ENCODE results near the gene SPSB3.

SPSB3 gene

GRCh38 chr16:1790261-1790610 lies 7.9 kb upstream of the SPSB3 start:
- TF ChIP-seq, protein P1, sequence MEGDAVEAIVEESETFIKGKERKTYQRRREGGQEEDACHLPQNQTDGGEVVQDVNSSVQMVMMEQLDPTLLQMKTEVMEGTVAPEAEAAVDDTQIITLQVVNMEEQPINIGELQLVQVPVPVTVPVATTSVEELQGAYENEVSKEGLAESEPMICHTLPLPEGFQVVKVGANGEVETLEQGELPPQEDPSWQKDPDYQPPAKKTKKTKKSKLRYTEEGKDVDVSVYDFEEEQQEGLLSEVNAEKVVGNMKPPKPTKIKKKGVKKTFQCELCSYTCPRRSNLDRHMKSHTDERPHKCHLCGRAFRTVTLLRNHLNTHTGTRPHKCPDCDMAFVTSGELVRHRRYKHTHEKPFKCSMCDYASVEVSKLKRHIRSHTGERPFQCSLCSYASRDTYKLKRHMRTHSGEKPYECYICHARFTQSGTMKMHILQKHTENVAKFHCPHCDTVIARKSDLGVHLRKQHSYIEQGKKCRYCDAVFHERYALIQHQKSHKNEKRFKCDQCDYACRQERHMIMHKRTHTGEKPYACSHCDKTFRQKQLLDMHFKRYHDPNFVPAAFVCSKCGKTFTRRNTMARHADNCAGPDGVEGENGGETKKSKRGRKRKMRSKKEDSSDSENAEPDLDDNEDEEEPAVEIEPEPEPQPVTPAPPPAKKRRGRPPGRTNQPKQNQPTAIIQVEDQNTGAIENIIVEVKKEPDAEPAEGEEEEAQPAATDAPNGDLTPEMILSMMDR (IDR thresholded peaks at IDR 0.05; ENCODE audit: insufficient read depth, low read length, missing control alignments) = no peak

DNA sequence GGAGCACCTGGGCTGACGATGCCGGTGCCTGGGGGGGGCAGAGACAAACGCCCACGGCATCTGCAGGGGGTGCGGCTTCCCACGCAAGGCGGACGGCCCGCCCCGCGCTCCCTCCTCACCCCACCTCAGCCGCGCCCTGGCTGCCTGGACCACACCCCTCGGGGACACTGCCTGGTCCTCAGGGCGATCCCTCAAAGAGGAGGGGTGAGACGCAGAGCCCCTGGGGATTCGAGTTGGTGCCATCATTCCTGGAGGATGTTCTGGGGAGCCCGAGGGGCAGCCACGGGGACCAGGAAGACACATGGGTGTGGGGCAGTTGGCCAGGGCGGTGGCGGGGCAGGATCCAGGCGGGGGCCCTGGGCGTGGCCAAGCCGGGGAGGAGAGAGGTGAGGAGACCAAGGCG lies 7.3 kb upstream of the SPSB3 start:
- CTCF ChIA-PET = no interaction called here
- POLR2A ChIA-PET = no interaction called here
- DNase-seq (ENCODE audit: low read depth, low spot score) = no peak
- no peak overlapping the region for H3K4me3 ChIP-seq (ENCODE audit: low read depth, low read length)
- TF ChIP-seq, protein P1 (IDR thresholded peaks at IDR 0.05; ENCODE audit: insufficient read depth, low read length, missing control alignments) = no peak

More at GRCh38 chr16:1790261-1790610, 7.9 kb upstream of the SPSB3 start:
- H3K4me3 ChIP-seq (ENCODE audit: low read depth, low read length) = no peak overlapping the region
- DNase-seq (ENCODE audit: low read depth, low spot score) = no peak
- CTCF ChIA-PET = no interaction called here
- POLR2A ChIA-PET = interaction anchor here (2.2 kb wide), 1 partner anchor 7 kb away, joined by 9 read pairs; the partner anchor contains the start of genes NUBP2 and SPSB3

GRCh38 chr16:1788708-1789100 lies 6.3 kb upstream of the SPSB3 start:
- CTCF ChIA-PET = no interaction called here
- DNase-seq (ENCODE audit: low read depth, low spot score) = no peak

GRCh38 chr16:1788095-1788707 lies 5.8 kb upstream of the SPSB3 start:
- CTCF ChIA-PET = no interaction called here
- H3K4me3 ChIP-seq (ENCODE audit: low read depth, low read length) = no peak overlapping the region
- POLR2A ChIA-PET = no interaction called here
- TF ChIP-seq, protein P1 (IDR thresholded peaks at IDR 0.05; ENCODE audit: insufficient read depth, low read length, missing control alignments) = no peak
- no peak for DNase-seq (ENCODE audit: low read depth, low spot score)

More at GRCh38 chr16:1788708-1789100, 6.3 kb upstream of the SPSB3 start:
- POLR2A ChIA-PET = no interaction called here
- TF ChIP-seq, protein P1 (IDR thresholded peaks at IDR 0.05; ENCODE audit: insufficient read depth, low read length, missing control alignments) = no peak
- no peak overlapping the region for H3K4me3 ChIP-seq (ENCODE audit: low read depth, low read length)

DNA sequence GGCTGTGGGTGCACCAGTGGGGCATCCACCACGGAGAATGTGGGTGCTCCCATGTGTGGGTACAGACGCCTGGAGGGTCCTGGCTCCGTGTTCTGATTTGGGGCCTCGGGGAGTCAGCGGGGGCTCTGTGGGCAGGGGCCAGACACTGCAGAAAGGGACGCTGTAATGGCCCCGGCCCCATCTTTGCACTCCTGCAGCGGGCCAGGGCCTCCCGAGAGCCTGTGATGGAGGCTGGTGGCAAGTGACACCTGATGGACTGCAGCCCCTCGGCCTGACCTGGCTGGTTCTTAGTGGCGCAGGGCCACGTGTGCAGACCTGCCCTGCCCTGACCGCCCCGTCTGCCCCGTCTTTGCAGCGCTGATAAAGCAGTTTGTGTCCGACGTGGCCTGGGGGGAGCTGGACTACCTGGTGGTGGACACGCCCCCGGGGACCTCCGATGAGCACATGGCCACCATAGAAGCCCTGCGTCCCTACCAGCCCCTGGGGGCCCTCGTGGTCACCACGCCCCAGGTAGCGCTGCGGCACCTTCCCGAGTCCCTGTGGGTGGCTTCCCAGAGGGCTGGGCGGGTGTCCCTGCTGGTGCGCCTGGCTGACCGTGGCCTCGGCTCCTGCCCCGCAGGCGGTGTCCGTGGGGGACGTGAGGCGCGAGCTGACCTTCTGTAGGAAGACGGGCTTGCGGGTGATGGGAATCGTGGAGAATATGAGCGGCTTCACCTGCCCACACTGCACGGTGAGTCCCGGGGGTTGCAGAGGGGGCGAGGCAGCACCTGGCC lies 5.1 kb upstream of the SPSB3 start:
- POLR2A ChIA-PET = no interaction called here
- TF ChIP-seq, protein P1 (IDR thresholded peaks at IDR 0.05; ENCODE audit: insufficient read depth, low read length, missing control alignments) = no peak
- DNase-seq (ENCODE audit: low read depth, low spot score) = no peak
- CTCF ChIA-PET = no interaction called here
- no peak overlapping the region for H3K4me3 ChIP-seq (ENCODE audit: low read depth, low read length)

DNA sequence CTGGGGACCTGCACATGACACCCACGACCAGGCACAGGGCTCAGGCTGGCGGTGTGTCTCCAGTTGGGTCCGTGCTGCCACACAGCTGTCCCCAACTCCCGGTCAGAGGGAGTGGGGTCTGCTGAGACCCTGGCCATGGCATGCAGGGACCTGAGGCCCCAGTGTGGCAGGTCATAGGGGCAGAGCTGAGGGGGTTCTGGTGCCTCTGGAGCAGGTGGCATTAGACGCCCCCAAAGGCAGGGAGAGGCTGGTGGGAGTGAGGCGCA lies 4.6 kb upstream of the SPSB3 start:
- ChIA-PET CTCF (no interaction called here), POLR2A (no interaction called here)
- TF ChIP-seq, protein P1 (IDR thresholded peaks at IDR 0.05; ENCODE audit: insufficient read depth, low read length, missing control alignments) = no peak
- no peak overlapping the region for H3K4me3 ChIP-seq (ENCODE audit: low read depth, low read length)
- no peak for DNase-seq (ENCODE audit: low read depth, low spot score)
